HL-60 (cell line): ENCODE measurements around the gene MAN2B2.

Experiments
- POLR2AphosphoS5 ChIP-seq: IDR thresholded peaks from 2 replicates; pipeline ENCODE4 v1.6.1; 2012; ENCODE audit warnings: low read depth
- TF ChIP-seq, protein P1 (sequence below): IDR thresholded peaks from one replicate; pipeline ENCODE4 v1.5.1; 2011; ENCODE audit warnings: low read length, control low read depth, inconsistent platforms; ENCODE audit not compliant: insufficient read depth
- TF ChIP-seq, protein P2 (sequence below): IDR thresholded peaks from 2 replicates; pipeline ENCODE4 v1.6.1; 2012; ENCODE audit warnings: low read depth; ENCODE audit not compliant: insufficient replicate concordance

DNA sequence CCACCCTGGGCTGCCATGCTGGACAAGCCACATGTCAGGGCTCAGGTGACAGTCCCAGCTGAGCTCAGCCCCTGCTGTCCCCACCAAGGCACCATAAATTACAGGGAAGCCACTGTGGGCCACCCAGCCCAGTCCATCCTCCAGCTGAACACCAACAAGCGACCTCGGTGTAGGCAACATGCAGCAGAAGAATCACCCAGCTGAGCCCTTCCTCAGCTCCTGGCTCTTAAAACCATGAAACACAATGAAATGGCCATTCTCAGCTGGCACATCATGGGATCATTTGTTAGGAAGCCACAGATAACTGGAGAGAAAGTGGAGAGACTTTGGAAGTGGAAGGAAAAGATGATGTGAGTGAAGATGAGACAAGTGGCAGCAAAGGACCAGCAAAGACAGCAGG, 23.3 kb upstream of the MAN2B2 start:
- TF ChIP-seq, protein P1, sequence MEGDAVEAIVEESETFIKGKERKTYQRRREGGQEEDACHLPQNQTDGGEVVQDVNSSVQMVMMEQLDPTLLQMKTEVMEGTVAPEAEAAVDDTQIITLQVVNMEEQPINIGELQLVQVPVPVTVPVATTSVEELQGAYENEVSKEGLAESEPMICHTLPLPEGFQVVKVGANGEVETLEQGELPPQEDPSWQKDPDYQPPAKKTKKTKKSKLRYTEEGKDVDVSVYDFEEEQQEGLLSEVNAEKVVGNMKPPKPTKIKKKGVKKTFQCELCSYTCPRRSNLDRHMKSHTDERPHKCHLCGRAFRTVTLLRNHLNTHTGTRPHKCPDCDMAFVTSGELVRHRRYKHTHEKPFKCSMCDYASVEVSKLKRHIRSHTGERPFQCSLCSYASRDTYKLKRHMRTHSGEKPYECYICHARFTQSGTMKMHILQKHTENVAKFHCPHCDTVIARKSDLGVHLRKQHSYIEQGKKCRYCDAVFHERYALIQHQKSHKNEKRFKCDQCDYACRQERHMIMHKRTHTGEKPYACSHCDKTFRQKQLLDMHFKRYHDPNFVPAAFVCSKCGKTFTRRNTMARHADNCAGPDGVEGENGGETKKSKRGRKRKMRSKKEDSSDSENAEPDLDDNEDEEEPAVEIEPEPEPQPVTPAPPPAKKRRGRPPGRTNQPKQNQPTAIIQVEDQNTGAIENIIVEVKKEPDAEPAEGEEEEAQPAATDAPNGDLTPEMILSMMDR = no peak
- no peak for TF ChIP-seq POLR2AphosphoS5
- TF ChIP-seq, protein P2, sequence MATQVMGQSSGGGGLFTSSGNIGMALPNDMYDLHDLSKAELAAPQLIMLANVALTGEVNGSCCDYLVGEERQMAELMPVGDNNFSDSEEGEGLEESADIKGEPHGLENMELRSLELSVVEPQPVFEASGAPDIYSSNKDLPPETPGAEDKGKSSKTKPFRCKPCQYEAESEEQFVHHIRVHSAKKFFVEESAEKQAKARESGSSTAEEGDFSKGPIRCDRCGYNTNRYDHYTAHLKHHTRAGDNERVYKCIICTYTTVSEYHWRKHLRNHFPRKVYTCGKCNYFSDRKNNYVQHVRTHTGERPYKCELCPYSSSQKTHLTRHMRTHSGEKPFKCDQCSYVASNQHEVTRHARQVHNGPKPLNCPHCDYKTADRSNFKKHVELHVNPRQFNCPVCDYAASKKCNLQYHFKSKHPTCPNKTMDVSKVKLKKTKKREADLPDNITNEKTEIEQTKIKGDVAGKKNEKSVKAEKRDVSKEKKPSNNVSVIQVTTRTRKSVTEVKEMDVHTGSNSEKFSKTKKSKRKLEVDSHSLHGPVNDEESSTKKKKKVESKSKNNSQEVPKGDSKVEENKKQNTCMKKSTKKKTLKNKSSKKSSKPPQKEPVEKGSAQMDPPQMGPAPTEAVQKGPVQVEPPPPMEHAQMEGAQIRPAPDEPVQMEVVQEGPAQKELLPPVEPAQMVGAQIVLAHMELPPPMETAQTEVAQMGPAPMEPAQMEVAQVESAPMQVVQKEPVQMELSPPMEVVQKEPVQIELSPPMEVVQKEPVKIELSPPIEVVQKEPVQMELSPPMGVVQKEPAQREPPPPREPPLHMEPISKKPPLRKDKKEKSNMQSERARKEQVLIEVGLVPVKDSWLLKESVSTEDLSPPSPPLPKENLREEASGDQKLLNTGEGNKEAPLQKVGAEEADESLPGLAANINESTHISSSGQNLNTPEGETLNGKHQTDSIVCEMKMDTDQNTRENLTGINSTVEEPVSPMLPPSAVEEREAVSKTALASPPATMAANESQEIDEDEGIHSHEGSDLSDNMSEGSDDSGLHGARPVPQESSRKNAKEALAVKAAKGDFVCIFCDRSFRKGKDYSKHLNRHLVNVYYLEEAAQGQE = no peak
